ENCODE data around the gene RGS11. TPM values are rescaled to one million over a fixed set of nuclear protein-coding genes. Genes with fewer than 3 reads are reported as not detected.

The RGS11 gene
- polyA plus RNA-seq, 1 experiment: 0.33 TPM

DNA sequence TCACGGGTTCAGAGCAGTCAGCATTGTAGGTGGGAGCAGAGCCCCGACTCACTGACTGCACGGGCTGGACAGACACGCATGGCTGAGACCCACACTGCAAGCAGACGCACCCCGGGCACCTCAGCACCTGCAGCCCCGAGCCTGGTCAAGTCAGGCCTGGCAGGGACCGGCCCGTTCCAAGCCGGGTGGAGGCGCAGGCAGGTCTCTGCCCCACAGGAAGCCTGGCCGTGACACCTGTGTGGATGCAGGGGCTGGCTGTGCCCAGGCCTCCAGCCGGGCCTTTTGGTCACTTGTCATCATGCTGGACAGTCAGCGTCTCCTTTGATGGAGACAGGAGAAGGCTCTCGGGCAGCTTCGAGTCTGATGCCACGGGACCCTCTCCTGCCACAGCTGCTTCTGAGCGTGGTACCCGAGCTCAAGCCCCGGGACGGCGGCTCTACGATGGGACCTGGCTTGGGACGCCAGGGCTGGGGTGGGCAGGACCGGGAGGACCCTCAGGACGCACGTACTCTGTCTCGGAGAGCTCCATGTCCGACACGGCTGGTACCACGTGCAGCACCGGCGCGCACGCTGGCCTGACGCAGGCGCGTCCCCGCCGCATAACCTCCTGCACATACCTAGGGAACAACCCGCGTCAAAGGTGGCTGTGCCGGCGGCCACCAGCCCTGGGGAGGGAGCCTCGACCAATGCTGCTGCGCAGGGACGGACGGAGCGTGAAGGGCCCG is 15.1 kb upstream of the RGS11 start:
- Histone ChIP-seq H3K27me3 (ENCODE audit: control insufficient read depth, insufficient read depth, low read length) (no peaks in the 10 kb centered on the region), H3K9me3 (ENCODE audit: control insufficient read depth, insufficient read depth, low read length) (peaks cover 8% of the 10 kb centered on the region), H3K27ac (ENCODE audit: low read depth, low read length) (no peak overlapping the region), H3K4me3 (ENCODE audit: low read depth, low read length) (no peak overlapping the region)
- POLR2A ChIA-PET: no interaction called here
- no peak for DNase-seq (ENCODE audit: low read depth, low spot score)
- CTCF ChIA-PET: no interaction called here
- TF ChIP-seq, protein P1, sequence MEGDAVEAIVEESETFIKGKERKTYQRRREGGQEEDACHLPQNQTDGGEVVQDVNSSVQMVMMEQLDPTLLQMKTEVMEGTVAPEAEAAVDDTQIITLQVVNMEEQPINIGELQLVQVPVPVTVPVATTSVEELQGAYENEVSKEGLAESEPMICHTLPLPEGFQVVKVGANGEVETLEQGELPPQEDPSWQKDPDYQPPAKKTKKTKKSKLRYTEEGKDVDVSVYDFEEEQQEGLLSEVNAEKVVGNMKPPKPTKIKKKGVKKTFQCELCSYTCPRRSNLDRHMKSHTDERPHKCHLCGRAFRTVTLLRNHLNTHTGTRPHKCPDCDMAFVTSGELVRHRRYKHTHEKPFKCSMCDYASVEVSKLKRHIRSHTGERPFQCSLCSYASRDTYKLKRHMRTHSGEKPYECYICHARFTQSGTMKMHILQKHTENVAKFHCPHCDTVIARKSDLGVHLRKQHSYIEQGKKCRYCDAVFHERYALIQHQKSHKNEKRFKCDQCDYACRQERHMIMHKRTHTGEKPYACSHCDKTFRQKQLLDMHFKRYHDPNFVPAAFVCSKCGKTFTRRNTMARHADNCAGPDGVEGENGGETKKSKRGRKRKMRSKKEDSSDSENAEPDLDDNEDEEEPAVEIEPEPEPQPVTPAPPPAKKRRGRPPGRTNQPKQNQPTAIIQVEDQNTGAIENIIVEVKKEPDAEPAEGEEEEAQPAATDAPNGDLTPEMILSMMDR (IDR thresholded peaks at IDR 0.05; ENCODE audit: low read depth, low read length): no peak

DNA sequence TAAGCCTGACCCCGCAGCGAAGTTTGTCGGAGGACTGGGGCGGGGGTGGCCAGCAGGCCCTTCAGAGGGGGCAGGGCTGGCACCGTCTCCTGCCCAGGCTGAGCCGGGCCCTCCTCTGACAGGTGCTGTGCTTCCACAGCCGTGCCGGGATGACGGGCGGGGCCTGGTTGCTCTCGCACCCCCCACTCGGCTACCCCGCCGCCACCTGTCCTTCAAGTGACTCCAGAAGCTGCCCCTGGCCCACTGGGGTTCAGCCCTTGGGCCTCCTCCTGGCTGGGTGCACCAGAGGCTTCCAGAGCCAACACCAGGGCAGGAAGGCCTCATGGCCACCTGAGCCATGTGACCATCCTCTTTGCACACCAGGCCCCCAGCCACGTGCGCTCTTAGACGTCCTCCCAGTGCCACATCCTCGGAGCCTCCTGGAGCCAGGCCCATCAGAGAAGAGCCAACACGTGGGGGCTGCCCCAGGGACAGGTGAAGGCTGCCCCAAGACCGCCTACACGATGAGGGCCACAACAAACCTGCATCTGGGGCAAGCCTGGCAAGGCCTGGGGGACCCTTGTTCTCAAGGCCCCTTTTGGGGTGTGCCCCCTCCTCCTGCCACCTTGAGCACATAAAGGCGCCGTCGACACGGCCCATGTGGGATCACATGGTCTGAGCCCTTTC is 14.4 kb upstream of the RGS11 start:
- Histone ChIP-seq H3K4me3 (ENCODE audit: low read depth, low read length) (no peak overlapping the region), H3K27me3 (ENCODE audit: control insufficient read depth, insufficient read depth, low read length) (no peaks in the 10 kb centered on the region), H3K9me3 (ENCODE audit: control insufficient read depth, insufficient read depth, low read length) (peaks cover 14% of the 10 kb centered on the region), H3K27ac (ENCODE audit: low read depth, low read length) (no peak overlapping the region)
- ChIA-PET POLR2A (no interaction called here), CTCF (no interaction called here)
- no peak for DNase-seq (ENCODE audit: low read depth, low spot score)
- TF ChIP-seq, protein P1 (IDR thresholded peaks at IDR 0.05; ENCODE audit: low read depth, low read length): no peak

DNA sequence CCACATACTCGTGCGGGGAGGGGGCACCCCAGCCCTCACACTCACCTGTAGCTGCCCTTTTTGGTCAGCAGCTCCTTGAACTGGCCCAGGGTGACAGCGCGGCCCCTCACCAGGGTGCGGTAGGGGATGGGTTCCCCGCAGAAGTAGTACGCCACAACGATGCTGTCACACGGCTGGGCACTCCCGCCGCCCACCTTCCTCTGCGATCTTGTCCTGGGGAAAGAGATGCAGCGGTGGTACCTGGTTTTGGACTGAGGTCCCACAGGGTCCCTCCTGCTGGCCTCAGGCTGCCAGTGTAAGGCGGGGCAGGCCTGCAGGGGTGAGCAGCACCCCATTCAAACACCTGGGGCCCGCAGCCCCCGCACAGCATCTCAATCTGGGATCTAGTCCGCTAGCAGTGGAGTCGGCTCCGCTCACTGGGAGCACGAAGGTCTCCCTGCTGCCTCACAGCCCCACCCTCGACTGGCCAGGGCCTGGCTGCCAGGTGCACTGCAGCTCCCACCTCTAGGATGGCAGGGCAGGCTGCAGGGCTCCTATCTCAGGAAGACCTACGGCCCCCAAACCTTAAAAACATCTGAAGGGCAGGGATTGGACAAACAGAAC is 13.8 kb upstream of the RGS11 start:
- POLR2A ChIA-PET: no interaction called here

DNA sequence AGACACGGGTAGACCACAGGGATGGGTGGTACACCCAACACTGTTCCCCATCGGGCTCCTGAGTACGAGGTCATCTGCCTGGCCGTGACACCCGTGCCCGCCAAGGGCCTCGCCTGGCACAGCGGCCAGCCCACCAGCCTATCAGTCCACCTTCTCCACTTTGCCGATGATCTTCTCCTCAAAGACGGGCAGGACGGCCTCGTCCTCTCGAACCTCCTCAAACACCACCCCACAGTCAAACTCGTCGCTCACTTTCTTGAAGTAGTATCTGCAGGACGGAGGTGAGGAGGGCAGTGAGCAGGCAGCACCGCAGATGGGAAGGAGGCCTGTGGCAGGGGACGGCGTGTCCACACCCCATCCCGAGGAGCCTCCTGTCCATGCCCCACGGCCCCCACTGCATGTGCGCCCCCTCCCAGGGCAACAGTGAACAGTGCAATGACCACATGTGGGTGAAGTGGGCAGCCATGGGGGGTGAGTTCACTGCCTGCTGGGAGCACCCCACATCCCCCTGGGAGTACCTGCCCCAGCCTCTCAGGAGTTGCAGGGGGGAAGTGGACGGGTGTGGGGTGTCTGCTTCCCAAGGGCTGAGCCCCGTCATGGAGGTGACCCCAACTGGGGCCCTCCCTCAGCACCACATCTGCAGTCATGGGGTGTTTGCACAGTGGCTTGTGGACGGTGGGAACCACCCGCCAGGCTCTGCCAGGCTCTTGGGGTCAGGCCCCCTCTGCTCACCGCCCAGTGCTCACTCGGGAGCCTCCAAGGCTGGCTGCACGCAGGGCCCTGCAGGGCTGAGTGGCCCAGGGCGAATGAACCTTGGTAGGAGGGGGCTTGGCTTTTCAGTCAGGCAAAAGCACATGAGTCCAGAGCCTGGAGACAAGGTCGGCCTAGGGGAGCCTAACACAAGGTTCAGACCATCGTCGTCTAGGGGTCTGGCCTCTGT is 12.5 kb upstream of the RGS11 start:
- POLR2A ChIA-PET: no interaction called here
- no peak overlapping the region for H3K27ac ChIP-seq (ENCODE audit: low read depth, low read length)
- no peaks in the 10 kb centered on the region for H3K27me3 ChIP-seq (ENCODE audit: control insufficient read depth, insufficient read depth, low read length)
- no peak overlapping the region for H3K4me3 ChIP-seq (ENCODE audit: low read depth, low read length)
- CTCF ChIA-PET: no interaction called here
- TF ChIP-seq, protein P1 (IDR thresholded peaks at IDR 0.05; ENCODE audit: low read depth, low read length): no peak
- no peak for DNase-seq (ENCODE audit: low read depth, low spot score)
- H3K9me3 ChIP-seq (ENCODE audit: control insufficient read depth, insufficient read depth, low read length): peaks cover 25% of the 10 kb centered on the region

More for the DNA sequence above, 13.8 kb upstream of the RGS11 start:
- TF ChIP-seq, protein P1 (IDR thresholded peaks at IDR 0.05; ENCODE audit: low read depth, low read length): no peak
- Histone ChIP-seq H3K9me3 (ENCODE audit: control insufficient read depth, insufficient read depth, low read length) (peaks cover 21% of the 10 kb centered on the region), H3K27ac (ENCODE audit: low read depth, low read length) (no peak overlapping the region), H3K27me3 (ENCODE audit: control insufficient read depth, insufficient read depth, low read length) (no peaks in the 10 kb centered on the region), H3K4me3 (ENCODE audit: low read depth, low read length) (no peak overlapping the region)
- CTCF ChIA-PET: no interaction called here
- no peak for DNase-seq (ENCODE audit: low read depth, low spot score)
